Midbrain (tissue), 1 donor: ENCODE data around the gene CXCL16.
"Not testable (repeated sequence)": the region's sequence is repeated elsewhere in the genome, so short reads cannot be mapped to it uniquely, and the experiment has no call there.

Experiments
- DNase-seq: peaks from one replicate; lab custom pipeline; 2025; lab: John Stamatoyannopoulos, UW

CXCL16 gene

DNA sequence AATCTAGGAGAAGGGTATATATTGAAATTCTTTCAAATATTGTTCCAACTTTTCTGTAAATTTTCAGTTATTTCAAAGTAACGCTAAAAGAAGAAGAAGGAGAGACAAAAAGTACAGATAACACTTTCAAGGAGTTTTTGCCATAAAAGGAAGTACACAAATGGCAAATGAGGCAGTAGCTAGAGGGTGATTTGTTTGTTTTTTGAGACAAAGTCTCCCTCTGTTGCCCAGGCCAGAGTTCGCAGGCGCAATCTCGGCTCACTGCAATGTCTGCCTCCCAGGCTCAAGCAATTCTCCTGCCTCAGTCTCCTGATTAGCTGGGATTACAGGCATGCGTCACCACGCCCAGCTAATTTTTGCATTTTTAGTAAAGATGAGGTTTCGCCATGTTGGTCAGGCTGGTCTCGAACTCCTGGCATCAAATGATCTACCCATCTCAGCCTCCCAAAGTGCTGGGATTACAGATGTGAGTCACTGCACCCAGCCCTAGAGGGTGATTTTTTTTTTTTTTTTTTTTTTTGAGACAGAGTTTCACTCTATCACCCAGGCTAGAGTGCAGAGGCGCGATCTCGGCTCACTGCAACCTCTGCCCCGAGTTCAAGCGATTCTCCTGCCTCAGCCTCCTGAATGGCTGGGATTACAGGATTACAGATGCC is 40.2 kb downstream of the CXCL16 start:
- not testable (repeated sequence) for DNase-seq

DNA sequence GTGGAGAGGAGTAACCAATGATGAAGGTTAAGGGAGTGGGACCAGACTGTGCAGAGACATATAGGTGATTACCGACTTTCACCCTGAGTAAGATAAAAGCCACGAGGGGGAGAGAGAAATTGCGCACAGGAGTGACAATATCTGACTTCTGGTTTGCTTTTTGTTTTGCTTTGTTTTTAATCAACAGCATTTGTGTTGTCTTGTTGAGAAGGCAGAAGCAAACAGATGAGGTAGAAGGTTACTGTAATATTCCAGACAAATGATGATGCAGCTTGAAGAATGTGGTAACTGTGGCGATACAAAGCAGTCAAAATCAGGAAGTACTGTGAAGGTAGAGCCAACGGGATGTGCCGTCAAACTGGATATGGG is 43.3 kb downstream of the CXCL16 start:
- no peak for DNase-seq

DNA sequence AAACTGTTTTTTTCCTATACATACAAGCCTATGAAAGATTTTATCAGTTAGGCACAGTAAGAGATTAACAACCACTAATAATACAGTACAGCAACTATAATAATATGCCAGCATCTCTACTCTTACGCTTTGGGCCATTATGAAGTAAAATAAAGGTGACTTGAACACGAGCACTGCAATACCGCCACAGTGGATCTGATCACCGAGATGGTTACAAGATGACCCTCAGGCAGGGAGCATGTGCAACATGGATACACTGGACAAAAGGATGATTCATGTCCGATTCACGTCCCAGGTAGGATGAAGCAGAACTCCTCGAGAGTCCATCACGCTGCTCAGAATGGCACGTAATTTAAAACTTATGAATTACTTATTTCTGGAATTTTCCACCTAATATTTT is 46.3 kb downstream of the CXCL16 start:
- DNase-seq = no peak

DNA sequence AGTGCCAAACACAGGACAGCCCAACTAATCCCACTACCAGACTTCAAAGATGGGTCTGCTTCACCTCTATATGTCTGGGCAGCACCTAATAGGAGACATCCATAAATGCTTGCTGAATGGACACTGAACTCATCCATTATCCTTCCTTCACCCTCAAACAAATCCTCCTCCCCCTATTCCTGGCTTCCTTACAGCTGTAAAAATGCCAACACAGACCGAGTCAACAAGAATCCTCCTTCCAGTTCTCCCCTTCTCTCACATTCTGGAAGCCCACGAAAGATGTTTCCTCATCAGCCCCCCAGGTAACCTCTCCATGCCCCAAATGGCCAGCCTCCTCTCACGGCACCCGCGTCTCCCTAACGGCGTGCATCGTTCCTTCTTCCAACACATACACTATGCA is 48.0 kb downstream of the CXCL16 start:
- no peak for DNase-seq

DNA sequence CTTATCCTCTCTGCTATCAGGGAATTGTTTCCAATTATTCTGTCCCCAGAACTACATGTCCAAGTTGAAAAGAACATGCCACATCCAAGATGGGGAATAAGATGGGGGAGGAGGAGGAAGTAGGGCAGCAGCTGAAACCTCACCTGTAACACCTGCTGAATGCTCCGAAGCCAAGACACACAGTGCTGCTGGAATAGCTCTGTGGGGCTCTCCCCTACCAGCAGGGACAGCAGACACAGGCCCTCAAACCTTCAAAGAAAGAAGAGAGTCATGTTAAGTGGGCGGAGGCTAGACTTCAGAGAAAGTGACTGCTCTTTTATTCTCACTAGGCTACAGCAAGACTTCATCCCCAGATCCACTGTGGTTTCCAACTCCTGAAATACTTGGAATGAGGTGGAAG is 49.0 kb downstream of the CXCL16 start:
- DNase-seq = no peak

DNA sequence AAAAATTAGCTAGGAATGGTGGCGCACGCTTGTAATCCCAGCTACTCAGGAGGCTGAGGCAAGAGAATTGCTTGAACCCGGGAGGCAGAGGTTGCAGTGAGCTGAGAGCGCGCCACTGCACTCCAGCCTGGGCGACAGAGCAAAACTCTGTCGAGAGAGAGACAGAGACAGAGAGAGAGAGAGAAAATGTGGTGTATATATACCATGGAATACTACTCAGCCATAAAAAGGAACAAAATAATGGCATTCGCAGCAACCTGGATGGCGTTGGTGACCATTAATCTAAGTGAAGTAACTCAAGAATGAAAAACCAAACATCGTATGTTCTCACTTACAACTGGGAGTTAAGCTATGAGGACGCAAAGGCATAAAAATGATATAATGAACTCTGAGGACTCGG is 49.9 kb downstream of the CXCL16 start:
- not testable (repeated sequence) for DNase-seq

DNA sequence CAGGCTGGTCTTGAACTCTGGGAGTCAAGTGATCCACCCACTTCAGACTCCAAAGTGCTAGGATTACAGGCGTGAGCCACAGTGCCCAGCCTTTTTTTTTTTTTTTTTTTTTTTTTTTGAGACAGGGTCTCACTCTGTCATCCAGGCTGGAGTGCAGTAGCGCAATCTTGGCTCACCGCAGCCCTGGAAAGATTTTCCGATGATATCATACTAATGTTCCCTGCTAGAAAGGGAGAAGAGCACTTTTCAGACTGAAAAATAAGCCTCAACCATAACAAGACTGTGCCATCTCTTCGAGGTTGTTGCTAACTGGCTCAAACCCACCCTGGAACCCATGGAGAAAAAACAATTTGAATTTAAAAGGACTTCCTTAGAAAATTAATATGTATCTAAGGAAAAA is 56.0 kb downstream of the CXCL16 start:
- not testable (repeated sequence) for DNase-seq
